GM23338 (cell line): ENCODE measurements around the gene NSUN3. TPM values are rescaled to one million over a fixed set of nuclear protein-coding genes. Genes with fewer than 3 reads are reported as not detected.

Experiments
- ATAC-seq: fragments of 200-7000 bp; cut with Tn5 transposase; 3 replicates; pipeline ENCODE4 v1.9.1; 2020
- DNase-seq: peaks from one replicate; pipeline ENCODE4 v3.0.0-alpha.2; 2015; ENCODE audit warnings: low spot score
- H2AFZ ChIP-seq: fragments of 200-600 bp; sonication (generic); 2 replicates; pipeline ENCODE4 v1.8.0; 2016; ENCODE audit warnings: antibody characterized with exemption, mild to moderate bottlenecking, moderate library complexity
- H3F3A ChIP-seq: fragments of 200-600 bp; sonication (generic); replicated peaks from 2 replicates; pipeline ENCODE4 v1.8.0; 2017; ENCODE audit warnings: antibody characterized with exemption, mixed run types, low read depth
- H3K27ac ChIP-seq: fragments of 200-600 bp; sonication (generic); 2 replicates; pipeline ENCODE4 v1.6.1; 2016; ENCODE audit warnings: low read depth
- H3K27me3 ChIP-seq: fragments of 200-600 bp; sonication (generic); 2 replicates; pipeline ENCODE4 v1.8.0; 2016; ENCODE audit warnings: mild to moderate bottlenecking, mixed run types, moderate library complexity; ENCODE audit not compliant: insufficient read depth
- H3K36me3 ChIP-seq: fragments of 200-600 bp; sonication (generic); 2 replicates; pipeline ENCODE4 v1.8.0; 2016; ENCODE audit warnings: mild to moderate bottlenecking; ENCODE audit not compliant: insufficient read depth
- H3K4me1 ChIP-seq: fragments of 200-600 bp; sonication (generic); 2 replicates; pipeline ENCODE4 v1.8.0; 2016; ENCODE audit warnings: mild to moderate bottlenecking, moderate library complexity; ENCODE audit not compliant: insufficient read depth
- H3K4me2 ChIP-seq: fragments of 200-600 bp; sonication (generic); 2 replicates; pipeline ENCODE4 v1.7.1; 2017; ENCODE audit warnings: mixed run types
- H3K4me3 ChIP-seq: fragments of 200-600 bp; sonication (generic); 2 replicates; pipeline ENCODE4 v1.6.1; 2016; ENCODE audit warnings: mixed run types
- H3K79me2 ChIP-seq: fragments of 200-600 bp; sonication (generic); replicated peaks from 2 replicates; pipeline ENCODE4 v1.8.0; 2017; ENCODE audit warnings: mild to moderate bottlenecking; ENCODE audit not compliant: insufficient read depth
- H3K9me2 ChIP-seq: fragments of 200-600 bp; sonication (generic); 2 replicates; pipeline ENCODE4 v1.8.0; 2017; ENCODE audit not compliant: insufficient read depth
- H4K20me1 ChIP-seq: fragments of 200-600 bp; sonication (generic); replicated peaks from 2 replicates; pipeline ENCODE4 v1.8.0; 2017; ENCODE audit warnings: mild to moderate bottlenecking; ENCODE audit not compliant: insufficient read depth
- H3K27ac Mint-ChIP-seq: 2 replicates; pipeline ENCODE4 v1.8.0; 2020; ENCODE audit warnings: inconsistent platforms, mild to moderate bottlenecking, moderate library complexity, mixed read lengths
- H3K27me3 Mint-ChIP-seq: 3 replicates; pipeline ENCODE4 v1.8.0; 2022; ENCODE audit warnings: low read depth, mild to moderate bottlenecking, moderate library complexity, mixed read lengths, inconsistent platforms; ENCODE audit not compliant: insufficient read depth, poor library complexity
- H3K36me3 Mint-ChIP-seq: 3 replicates; pipeline ENCODE4 v1.8.0; 2021; ENCODE audit warnings: low read depth, mild to moderate bottlenecking, inconsistent platforms, moderate library complexity, mixed read lengths
- H3K4me1 Mint-ChIP-seq: 3 replicates; pipeline ENCODE4 v1.8.0; 2020; ENCODE audit warnings: mild to moderate bottlenecking, inconsistent platforms, mixed read lengths
- H3K4me3 Mint-ChIP-seq: 3 replicates; pipeline ENCODE4 v1.8.0; 2021; ENCODE audit warnings: moderate library complexity, mild to moderate bottlenecking, inconsistent platforms, mixed read lengths
- H3K9me3 Mint-ChIP-seq: 3 replicates; pipeline ENCODE4 v1.8.0; 2020; ENCODE audit warnings: moderate library complexity, mild to moderate bottlenecking, inconsistent platforms, mixed read lengths
- EZH2phosphoT487 ChIP-seq: fragments of 200-600 bp; sonication (generic); IDR thresholded peaks from one replicate; pipeline ENCODE4 v1.8.1; 2018; ENCODE audit warnings: antibody characterized with exemption; ENCODE audit not compliant: unreplicated experiment
- JUNB ChIP-seq: IDR thresholded peaks from one replicate; pipeline ENCODE4 v1.6.1; 2016; ENCODE audit warnings: antibody characterized with exemption; ENCODE audit not compliant: unreplicated experiment
- REST ChIP-seq: IDR thresholded peaks from one replicate; pipeline ENCODE4 v1.6.1; 2018; ENCODE audit warnings: antibody characterized with exemption; ENCODE audit not compliant: unreplicated experiment
- STAT1 ChIP-seq: IDR thresholded peaks from one replicate; pipeline ENCODE4 v1.6.1; 2016; ENCODE audit warnings: antibody characterized with exemption; ENCODE audit not compliant: unreplicated experiment
- ZNF114 ChIP-seq: fragments of 250-450 bp; sonication (Bioruptor Pico); IDR thresholded peaks from 2 replicates; pipeline ENCODE4 v1.5.0; 2020; ENCODE audit warnings: mild to moderate bottlenecking, moderate library complexity
- ZNF331 ChIP-seq: fragments of 250-450 bp; sonication (Bioruptor Pico); IDR thresholded peaks from 2 replicates; pipeline ENCODE4 v1.5.0; 2020; ENCODE audit warnings: low read depth, mild to moderate bottlenecking, moderate library complexity
- ZNF462 ChIP-seq: fragments of 250-450 bp; sonication (Bioruptor Pico); IDR thresholded peaks from 2 replicates; pipeline ENCODE4 v1.5.0; 2020; ENCODE audit warnings: mild to moderate bottlenecking, moderate library complexity
- polyA plus RNA-seq: library from polyadenylated mRNA; unstranded; fragments of >200 nt; fragmentation: Nextera tagmentation; extraction: Ambion mirVana; gene quantifications from 2 replicates; pipeline ENCODE4 v1.2.1, GENCODE V29; 2016
- total RNA-seq: library from RNA; depleted of rRNA; stranded (reverse); fragments of >200 nt; shearing (Covaris generic); gene quantifications from 2 replicates; pipeline ENCODE4 v1.2.3, GENCODE V29; 2014
- TF ChIP-seq, protein P1 (sequence below), 2 experiments: fragments of 200-600 bp in 1 of 2; sonication (generic) in 1 of 2; conservative IDR thresholded peaks; 2 replicates each; pipeline versions ENCODE4 v1.5.1 to v1.6.1; 2016 to 2017; ENCODE audit warnings: antibody characterized with exemption in 2 of 2, low read depth in 2 of 2, mild to moderate bottlenecking in 2 of 2, moderate library complexity in 1 of 2
- TF ChIP-seq, protein P2 (sequence below): IDR thresholded peaks from 2 replicates; pipeline ENCODE4 v1.6.1; 2016; ENCODE audit warnings: antibody characterized with exemption

NSUN3 gene
- total and polyA plus RNA-seq, 2 experiments from 2014 or later: 5.4 to 10.6 TPM

- TF ChIP-seq, protein P1, sequence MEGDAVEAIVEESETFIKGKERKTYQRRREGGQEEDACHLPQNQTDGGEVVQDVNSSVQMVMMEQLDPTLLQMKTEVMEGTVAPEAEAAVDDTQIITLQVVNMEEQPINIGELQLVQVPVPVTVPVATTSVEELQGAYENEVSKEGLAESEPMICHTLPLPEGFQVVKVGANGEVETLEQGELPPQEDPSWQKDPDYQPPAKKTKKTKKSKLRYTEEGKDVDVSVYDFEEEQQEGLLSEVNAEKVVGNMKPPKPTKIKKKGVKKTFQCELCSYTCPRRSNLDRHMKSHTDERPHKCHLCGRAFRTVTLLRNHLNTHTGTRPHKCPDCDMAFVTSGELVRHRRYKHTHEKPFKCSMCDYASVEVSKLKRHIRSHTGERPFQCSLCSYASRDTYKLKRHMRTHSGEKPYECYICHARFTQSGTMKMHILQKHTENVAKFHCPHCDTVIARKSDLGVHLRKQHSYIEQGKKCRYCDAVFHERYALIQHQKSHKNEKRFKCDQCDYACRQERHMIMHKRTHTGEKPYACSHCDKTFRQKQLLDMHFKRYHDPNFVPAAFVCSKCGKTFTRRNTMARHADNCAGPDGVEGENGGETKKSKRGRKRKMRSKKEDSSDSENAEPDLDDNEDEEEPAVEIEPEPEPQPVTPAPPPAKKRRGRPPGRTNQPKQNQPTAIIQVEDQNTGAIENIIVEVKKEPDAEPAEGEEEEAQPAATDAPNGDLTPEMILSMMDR (conservative IDR thresholded peaks at IDR 0.05; ENCODE audit: low read depth in 2 of 2): no peak
- no peak for TF ChIP-seq JUNB
- TF ChIP-seq ZNF331 (CRISPR knock-in tag): no peak
These were observed 109.1 kb downstream of the NSUN3 start (continued) for GRCh38 chr3:94171954-94172353.

DNA sequence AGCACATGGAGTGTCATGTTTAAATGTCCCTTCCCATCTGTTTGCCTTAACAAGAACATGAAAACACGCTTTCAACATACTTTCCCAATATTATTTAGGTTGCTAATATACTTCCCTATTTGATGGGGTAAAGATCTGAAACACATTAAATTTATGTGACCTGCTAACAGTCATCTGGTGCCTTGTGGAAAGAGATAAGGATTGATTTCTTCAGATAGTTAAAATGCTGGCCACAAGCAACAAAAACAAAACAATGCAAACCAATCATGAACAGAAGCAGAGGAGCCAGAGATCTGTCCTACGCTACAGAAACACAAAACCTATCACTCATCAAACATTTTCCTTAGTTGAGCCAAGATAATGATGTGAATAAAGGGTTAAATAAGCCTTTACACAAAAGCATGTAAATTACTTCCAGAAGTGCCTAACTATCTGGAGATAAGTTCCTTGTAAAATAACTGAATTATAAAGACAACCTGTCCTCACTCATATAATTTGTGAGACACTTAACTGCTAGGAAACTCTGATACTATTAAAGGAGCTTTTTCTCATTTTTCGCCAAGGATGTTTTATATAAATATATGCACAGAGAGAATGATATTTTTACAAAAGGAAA lies 109.9 kb downstream of the NSUN3 start:
- Mint-ChIP-seq H3K27ac (no peak overlapping the region), H3K36me3 (no peaks in the 10 kb centered on the region)
- TF ChIP-seq EZH2phosphoT487 (no peak), REST (no peak), JUNB (no peak), STAT1 (no peak), ZNF462 (CRISPR knock-in tag) (no peak), ZNF331 (CRISPR knock-in tag) (no peak), ZNF114 (CRISPR knock-in tag) (no peak)
- TF ChIP-seq, protein P2, sequence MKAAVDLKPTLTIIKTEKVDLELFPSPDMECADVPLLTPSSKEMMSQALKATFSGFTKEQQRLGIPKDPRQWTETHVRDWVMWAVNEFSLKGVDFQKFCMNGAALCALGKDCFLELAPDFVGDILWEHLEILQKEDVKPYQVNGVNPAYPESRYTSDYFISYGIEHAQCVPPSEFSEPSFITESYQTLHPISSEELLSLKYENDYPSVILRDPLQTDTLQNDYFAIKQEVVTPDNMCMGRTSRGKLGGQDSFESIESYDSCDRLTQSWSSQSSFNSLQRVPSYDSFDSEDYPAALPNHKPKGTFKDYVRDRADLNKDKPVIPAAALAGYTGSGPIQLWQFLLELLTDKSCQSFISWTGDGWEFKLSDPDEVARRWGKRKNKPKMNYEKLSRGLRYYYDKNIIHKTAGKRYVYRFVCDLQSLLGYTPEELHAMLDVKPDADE: no peak
- TF ChIP-seq, protein P1 (conservative IDR thresholded peaks at IDR 0.05; ENCODE audit: low read depth in 2 of 2): no peak

More for the DNA sequence above, 109.9 kb downstream of the NSUN3 start:
- Mint-ChIP-seq H3K9me3 (no peaks in the 10 kb centered on the region), H3K4me1 (peaks cover 7% of the 10 kb centered on the region; the same call in 2 of the 3 replicates), H3K4me3 (no peak overlapping the region), H3K27me3 (no peaks in the 10 kb centered on the region)
- DNase-seq: no peak
- Histone ChIP-seq H3K27me3 (no peaks in the 10 kb centered on the region), H3K79me2 (no peaks in the 10 kb centered on the region), H3K27ac (no peak overlapping the region), H3K9me2 (no peaks in the 10 kb centered on the region), H3K4me3 (no peak overlapping the region), H3F3A (no peaks in the 10 kb centered on the region), H3K36me3 (no peaks in the 10 kb centered on the region), H2AFZ (no peak overlapping the region), H3K4me1 (no peaks in the 10 kb centered on the region), H3K4me2 (no peak overlapping the region), H4K20me1 (no peaks in the 10 kb centered on the region)
- no peak for ATAC-seq
